ENCODE data around the gene STARD3.
"Not testable (repeated sequence)": the region's sequence is repeated elsewhere in the genome, so short reads cannot be mapped to it uniquely, and the experiment has no call there.

DNA sequence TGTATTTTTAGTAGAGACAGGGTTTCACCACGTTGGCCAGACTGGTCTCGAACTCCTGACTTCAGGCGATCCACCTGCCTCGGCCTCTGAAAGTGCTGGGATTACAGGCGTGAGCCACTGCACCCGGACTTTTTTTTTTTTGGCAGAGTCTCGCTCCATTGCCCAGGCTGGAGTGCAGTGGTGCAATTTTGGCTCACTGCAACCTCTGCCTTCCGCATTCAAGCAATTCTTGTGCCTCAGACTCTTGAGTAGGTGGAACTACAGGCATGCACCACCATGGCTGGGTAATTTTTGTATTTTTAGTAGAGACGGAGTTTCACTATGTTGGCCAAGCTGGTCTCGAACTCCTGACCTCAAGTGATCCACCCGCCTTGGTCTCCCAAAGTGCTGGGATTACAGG lies 74.1 kb downstream of the STARD3 start:
- not testable (repeated sequence) for TF ChIP-seq POLR2A (IDR thresholded peaks at IDR 0.05)
- TF ChIP-seq, protein P1, sequence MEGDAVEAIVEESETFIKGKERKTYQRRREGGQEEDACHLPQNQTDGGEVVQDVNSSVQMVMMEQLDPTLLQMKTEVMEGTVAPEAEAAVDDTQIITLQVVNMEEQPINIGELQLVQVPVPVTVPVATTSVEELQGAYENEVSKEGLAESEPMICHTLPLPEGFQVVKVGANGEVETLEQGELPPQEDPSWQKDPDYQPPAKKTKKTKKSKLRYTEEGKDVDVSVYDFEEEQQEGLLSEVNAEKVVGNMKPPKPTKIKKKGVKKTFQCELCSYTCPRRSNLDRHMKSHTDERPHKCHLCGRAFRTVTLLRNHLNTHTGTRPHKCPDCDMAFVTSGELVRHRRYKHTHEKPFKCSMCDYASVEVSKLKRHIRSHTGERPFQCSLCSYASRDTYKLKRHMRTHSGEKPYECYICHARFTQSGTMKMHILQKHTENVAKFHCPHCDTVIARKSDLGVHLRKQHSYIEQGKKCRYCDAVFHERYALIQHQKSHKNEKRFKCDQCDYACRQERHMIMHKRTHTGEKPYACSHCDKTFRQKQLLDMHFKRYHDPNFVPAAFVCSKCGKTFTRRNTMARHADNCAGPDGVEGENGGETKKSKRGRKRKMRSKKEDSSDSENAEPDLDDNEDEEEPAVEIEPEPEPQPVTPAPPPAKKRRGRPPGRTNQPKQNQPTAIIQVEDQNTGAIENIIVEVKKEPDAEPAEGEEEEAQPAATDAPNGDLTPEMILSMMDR (IDR thresholded peaks at IDR 0.05) = not testable (repeated sequence)

Measured in Peyer's patch (tissue), 4 donors.